ENCODE measurements around the gene EHMT1.

DNA sequence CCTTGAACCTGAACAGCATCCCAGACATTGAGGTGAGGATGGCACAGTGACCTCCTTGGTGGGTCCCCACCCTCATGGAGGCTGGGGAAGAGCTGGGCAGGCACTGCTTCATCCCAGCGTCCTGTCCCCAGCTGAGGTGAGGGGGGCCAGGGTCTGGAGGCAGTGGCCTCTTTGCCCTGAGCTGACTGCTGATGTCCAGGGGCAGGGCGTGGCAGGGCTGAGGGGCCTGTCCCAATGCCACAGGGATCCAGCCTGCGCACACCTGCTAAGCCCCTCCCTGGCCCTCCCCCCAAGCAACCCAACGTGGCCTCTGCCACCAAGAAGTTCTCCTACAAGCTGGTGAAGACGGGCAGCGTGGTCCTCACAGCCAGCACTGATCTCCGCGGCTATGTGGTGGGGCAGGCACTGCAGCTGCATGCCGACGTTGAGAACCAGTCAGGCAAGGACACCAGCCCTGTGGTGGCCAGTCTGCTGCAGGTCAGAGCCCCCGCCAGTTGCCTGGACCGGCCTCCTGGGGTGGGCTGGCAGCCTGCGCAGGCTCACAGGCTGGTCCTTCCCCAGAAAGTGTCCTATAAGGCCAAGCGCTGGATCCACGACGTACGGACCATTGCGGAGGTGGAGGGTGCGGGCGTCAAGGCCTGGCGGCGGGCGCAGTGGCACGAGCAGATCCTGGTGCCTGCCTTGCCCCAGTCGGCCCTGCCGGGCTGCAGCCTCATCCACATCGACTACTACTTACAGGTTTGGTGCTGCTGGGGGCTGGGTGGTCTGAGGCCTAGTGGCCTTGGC, 4.9 kb upstream of the EHMT1 start:
- TF ChIP-seq, protein P1, sequence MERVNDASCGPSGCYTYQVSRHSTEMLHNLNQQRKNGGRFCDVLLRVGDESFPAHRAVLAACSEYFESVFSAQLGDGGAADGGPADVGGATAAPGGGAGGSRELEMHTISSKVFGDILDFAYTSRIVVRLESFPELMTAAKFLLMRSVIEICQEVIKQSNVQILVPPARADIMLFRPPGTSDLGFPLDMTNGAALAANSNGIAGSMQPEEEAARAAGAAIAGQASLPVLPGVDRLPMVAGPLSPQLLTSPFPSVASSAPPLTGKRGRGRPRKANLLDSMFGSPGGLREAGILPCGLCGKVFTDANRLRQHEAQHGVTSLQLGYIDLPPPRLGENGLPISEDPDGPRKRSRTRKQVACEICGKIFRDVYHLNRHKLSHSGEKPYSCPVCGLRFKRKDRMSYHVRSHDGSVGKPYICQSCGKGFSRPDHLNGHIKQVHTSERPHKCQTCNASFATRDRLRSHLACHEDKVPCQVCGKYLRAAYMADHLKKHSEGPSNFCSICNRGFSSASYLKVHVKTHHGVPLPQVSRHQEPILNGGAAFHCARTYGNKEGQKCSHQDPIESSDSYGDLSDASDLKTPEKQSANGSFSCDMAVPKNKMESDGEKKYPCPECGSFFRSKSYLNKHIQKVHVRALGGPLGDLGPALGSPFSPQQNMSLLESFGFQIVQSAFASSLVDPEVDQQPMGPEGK (CRISPR knock-in tag; IDR thresholded peaks at IDR 0.05; ENCODE audit: borderline replicate concordance), result no peak
- no peak for TF ChIP-seq ZC3H10 (CRISPR knock-in tag; IDR thresholded peaks at IDR 0.05)
- no peak for TF ChIP-seq ARNTL (CRISPR knock-in tag; IDR thresholded peaks at IDR 0.05; ENCODE audit: borderline replicate concordance, low read depth)
- TF ChIP-seq, protein P2, sequence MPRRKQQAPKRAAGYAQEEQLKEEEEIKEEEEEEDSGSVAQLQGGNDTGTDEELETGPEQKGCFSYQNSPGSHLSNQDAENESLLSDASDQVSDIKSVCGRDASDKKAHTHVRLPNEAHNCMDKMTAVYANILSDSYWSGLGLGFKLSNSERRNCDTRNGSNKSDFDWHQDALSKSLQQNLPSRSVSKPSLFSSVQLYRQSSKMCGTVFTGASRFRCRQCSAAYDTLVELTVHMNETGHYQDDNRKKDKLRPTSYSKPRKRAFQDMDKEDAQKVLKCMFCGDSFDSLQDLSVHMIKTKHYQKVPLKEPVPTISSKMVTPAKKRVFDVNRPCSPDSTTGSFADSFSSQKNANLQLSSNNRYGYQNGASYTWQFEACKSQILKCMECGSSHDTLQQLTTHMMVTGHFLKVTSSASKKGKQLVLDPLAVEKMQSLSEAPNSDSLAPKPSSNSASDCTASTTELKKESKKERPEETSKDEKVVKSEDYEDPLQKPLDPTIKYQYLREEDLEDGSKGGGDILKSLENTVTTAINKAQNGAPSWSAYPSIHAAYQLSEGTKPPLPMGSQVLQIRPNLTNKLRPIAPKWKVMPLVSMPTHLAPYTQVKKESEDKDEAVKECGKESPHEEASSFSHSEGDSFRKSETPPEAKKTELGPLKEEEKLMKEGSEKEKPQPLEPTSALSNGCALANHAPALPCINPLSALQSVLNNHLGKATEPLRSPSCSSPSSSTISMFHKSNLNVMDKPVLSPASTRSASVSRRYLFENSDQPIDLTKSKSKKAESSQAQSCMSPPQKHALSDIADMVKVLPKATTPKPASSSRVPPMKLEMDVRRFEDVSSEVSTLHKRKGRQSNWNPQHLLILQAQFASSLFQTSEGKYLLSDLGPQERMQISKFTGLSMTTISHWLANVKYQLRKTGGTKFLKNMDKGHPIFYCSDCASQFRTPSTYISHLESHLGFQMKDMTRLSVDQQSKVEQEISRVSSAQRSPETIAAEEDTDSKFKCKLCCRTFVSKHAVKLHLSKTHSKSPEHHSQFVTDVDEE (CRISPR knock-in tag; IDR thresholded peaks at IDR 0.05), result no peak
- TF ChIP-seq RARB (CRISPR knock-in tag; IDR thresholded peaks at IDR 0.05), result no peak
- no peak for TF ChIP-seq ZNF70 (CRISPR knock-in tag; IDR thresholded peaks at IDR 0.05)
